Fibroblast of the aortic adventitia (primary cell): Measurements from ENCODE around the gene PDS5B. TPM values are rescaled to one million over a fixed set of nuclear protein-coding genes. Genes with fewer than 3 reads are reported as not detected.

Source experiments
- DNase-seq: peaks from one replicate; pipeline ENCODE4 v3.0.0-alpha.2; 2010; ENCODE audit warnings: low read depth
- H3K4me3 ChIP-seq: 2 replicates; pipeline ENCODE4 v1.5.1; 2011; ENCODE audit warnings: low read depth, mild to moderate bottlenecking, control low read depth, low read length, moderate library complexity
- total RNA-seq: library from RNA; depleted of rRNA; stranded (reverse); fragments of >200 nt; gene quantifications from 2 replicates; pipeline ENCODE4 v1.2.3, GENCODE V29; 2012; ENCODE audit warnings: low replicate concordance
- TF ChIP-seq, protein P1 (sequence below): IDR thresholded peaks from 2 replicates; pipeline ENCODE4 v1.5.1; 2011; ENCODE audit warnings: mild to moderate bottlenecking, low read length, control low read depth, inconsistent platforms; ENCODE audit not compliant: insufficient read depth

Gene PDS5B
- total RNA-seq, 1 donor, result 46.5 TPM

DNA sequence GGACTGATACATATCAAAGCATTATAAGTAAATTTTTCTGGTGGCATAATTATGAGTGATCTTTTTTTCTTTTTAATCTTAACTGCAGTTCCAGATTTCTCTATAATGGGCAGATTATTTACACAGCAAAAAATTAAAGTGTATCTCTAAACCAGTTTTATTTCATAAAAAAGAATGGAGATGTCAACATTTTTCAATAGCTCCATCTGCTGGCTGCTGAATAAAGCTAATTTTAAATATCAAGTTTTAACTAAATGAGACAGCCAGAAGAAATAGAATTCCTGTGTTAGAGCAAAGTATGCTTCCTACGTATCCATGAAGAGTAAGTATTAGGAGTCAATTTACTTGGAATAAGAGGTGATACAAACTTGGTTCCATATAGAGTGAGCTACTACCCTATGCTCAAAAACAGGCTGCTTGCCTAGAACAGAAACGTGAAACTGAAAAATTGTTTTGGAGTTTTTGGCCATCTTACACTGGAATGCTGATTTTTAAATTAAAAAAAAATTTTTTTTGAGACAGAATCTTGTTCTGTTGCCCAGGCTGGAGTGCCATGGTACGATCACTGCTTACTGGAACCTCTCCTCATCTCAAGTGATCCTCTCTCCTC is 5.0 kb upstream of the PDS5B start:
- H3K4me3 ChIP-seq, result no peak overlapping the region
- peak; percentile 68 for DNase-seq

DNA sequence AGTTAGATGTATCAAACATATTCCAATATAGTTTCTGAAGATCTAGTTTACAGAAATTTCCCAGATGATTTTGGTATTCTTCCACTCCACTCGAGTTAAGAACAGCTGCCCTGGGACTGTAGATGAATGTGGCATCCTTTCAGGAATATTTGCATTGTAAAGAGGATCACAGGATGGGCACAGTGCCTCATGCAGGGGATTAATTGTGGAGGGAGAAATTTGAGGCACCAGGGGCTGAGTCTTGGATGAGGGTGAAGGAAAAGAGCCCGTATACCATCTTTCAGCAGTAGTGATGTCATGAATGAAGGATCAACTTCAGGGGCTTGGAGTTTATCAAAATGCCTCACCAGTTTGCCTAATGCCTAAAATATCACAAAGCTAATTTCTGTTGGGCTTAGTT is 4.0 kb upstream of the PDS5B start:
- no peak for DNase-seq
- no peak overlapping the region for H3K4me3 ChIP-seq
- TF ChIP-seq, protein P1, sequence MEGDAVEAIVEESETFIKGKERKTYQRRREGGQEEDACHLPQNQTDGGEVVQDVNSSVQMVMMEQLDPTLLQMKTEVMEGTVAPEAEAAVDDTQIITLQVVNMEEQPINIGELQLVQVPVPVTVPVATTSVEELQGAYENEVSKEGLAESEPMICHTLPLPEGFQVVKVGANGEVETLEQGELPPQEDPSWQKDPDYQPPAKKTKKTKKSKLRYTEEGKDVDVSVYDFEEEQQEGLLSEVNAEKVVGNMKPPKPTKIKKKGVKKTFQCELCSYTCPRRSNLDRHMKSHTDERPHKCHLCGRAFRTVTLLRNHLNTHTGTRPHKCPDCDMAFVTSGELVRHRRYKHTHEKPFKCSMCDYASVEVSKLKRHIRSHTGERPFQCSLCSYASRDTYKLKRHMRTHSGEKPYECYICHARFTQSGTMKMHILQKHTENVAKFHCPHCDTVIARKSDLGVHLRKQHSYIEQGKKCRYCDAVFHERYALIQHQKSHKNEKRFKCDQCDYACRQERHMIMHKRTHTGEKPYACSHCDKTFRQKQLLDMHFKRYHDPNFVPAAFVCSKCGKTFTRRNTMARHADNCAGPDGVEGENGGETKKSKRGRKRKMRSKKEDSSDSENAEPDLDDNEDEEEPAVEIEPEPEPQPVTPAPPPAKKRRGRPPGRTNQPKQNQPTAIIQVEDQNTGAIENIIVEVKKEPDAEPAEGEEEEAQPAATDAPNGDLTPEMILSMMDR, result no peak

More for the DNA sequence above, 5.0 kb upstream of the PDS5B start:
- TF ChIP-seq, protein P1, result peak; percentile 55

DNA sequence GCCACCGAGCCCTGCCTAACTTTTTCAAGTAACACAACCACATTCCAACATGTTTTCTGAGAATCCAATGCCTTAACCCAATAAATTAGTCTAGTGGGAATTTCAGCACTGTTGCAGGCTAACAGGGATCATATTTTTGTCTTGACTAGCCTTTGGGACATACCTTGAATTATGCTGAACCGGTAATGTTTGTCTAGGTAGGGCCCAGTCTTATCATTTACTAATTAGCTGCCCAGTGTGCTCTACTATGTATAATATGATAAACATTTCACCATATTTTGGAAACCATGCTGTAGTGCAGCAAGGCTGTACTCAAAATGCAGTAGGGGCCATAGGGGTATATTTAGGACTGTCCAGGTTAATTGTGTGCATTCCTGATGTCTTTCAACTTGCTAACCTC is 3.3 kb upstream of the PDS5B start:
- no peak for DNase-seq
- TF ChIP-seq, protein P1, result no peak
- no peak overlapping the region for H3K4me3 ChIP-seq

DNA sequence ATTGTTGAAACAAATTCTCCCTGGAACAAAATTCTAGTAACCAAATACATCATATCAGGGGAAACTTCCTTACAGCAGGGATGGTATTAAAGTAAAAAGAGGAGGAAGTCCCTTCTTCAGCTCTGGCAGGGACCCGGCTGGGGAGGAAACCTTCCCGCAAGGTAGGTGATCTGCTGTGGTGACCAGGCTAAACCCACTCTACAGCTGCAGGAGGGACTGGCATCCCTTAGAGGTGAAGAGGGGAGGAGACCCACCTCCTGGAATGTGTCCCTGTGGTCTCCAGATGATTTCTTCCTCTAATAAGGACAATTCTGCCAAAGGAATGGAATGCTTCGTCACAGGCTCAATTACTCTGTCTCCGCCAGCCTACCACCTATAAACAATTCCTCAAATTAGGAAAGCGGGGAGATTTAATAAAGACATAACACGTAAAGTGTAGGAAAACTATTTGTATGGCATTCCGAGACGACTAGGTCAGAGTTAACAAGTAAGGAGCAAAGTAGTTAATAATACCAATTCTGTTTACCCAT is 637 bp upstream of the PDS5B start:
- peak overlapping the region; percentile 67 for H3K4me3 ChIP-seq
- TF ChIP-seq, protein P1, result no peak
- DNase-seq, result no peak

DNA sequence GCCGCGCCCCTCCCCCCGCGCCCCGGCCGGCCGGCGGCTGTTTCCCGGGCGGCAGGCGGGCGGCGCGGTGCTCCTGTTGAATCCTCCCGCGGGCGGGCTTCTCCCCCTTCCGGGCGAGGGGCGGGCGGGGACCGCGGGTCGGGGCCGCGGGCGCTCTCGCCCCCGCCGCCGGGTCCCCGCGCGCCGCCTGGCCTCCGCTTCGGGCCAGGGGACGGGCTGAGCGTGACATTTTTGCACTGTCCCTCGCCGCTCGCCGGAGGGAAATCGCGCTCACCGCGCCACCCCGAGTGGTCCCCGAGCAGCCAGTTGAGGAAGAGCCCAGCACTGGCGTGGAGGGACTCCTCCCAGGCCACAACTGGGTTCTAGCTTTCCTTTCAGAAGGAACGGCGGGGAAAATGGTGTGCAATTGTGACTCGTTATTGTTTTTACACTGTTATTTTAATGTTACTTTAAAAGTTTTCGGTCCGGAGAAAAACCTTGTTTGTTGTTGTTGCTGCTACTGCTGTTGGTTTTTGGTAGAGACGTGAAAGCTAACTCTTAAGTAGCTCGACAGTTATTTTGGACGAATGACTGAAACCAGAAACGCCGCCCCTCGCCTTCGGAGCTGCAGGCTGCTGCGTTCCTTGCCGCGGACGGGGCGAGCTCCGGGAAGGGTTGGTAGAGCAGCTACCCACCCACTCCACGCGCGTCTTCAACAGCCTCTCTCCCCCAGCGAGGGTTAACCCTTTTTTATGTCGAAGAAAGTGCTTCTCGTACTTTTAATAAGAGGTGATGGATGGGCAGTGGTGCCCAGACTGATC is 959 bp downstream of the PDS5B start:
- DNase-seq, result peak; percentile 70
- peak overlapping the region; percentile 81 for H3K4me3 ChIP-seq
- TF ChIP-seq, protein P1, result peak; percentile 14

DNA sequence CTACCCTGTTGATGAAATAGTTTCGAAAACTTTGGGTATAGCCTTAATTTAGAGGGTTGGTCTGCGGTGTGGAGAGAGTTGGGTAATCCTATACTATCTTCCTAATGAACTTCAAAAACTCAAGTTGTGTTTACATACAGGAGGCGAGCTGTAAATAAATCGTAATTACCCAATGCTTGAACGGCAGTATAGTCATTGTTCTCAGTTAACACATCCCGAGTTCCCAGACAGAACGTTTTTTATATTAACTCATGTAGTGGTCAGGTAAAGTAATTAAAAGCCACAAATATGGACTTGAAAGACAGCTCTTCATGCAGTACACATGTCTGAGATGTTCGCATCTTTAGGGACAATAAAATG is 1.5 kb downstream of the PDS5B start:
- H3K4me3 ChIP-seq, result peak overlapping the region; percentile 81
- DNase-seq, result no peak
- TF ChIP-seq, protein P1, result no peak
